Thymus (tissue), 11 donors: ENCODE measurements around the gene DNAJC16. TPM values are rescaled to one million over a fixed set of nuclear protein-coding genes. Genes with fewer than 3 reads are reported as not detected.

Source experiments
- DNase-seq, 9 donors: peaks; one replicate each; pipeline ENCODE4 v3.0.0-alpha.2; 2013; ENCODE audit warnings: low spot score in 9 of 9, low read depth in 6 of 9, missing footprints in 1 of 9
- H3K27ac ChIP-seq, 2 donors: one replicate each; pipeline ENCODE4 v1.5.1; 2013; ENCODE audit warnings: control low read depth in 1 of 2, low read depth in 1 of 2, low read length in 1 of 2, mild to moderate bottlenecking in 1 of 2, moderate library complexity in 1 of 2
- H3K27me3 ChIP-seq, 2 donors: one replicate each; pipeline ENCODE4 v1.5.1; 2013; ENCODE audit warnings: low read length in 1 of 2; ENCODE audit not compliant: control insufficient read depth in 2 of 2, insufficient read depth in 1 of 2
- H3K36me3 ChIP-seq, 2 donors: one replicate each; pipeline ENCODE4 v1.5.1; 2013; ENCODE audit warnings: low read length in 1 of 2, mild to moderate bottlenecking in 1 of 2, moderate library complexity in 1 of 2; ENCODE audit not compliant: control insufficient read depth in 2 of 2, insufficient read depth in 2 of 2
- H3K4me1 ChIP-seq, 2 donors: one replicate each; pipeline ENCODE4 v1.5.1; 2013; ENCODE audit warnings: low read length in 2 of 2; ENCODE audit not compliant: control insufficient read depth in 2 of 2, insufficient read depth in 2 of 2
- H3K4me3 ChIP-seq, 2 donors: one replicate each; pipeline ENCODE4 v1.5.1; 2013; ENCODE audit warnings: low read length in 2 of 2, control low read depth in 1 of 2, mild to moderate bottlenecking in 1 of 2
- H3K9me3 ChIP-seq, 2 donors: one replicate each; pipeline ENCODE4 v1.5.1; 2013; ENCODE audit warnings: low read length in 1 of 2, mild to moderate bottlenecking in 1 of 2; ENCODE audit not compliant: control insufficient read depth in 2 of 2, insufficient read depth in 1 of 2
- WGBS: extraction: QIAGEN DNeasy Blood & Tissue Kit; methylation state at CpG from one replicate; pipeline ENCODE4 v1.1.7; 2013; 5-methylcytosine and 5-hydroxymethylcytosine counted together
- polyA plus RNA-seq: library from polyadenylated mRNA; stranded (reverse); fragments of 200-250 nt; gene quantifications from one replicate; pipeline ENCODE4 v1.2.3, GENCODE V29; 2013
- total RNA-seq: library from RNA; stranded (reverse); fragments of 120-200 nt; gene quantifications from one replicate; pipeline ENCODE4 v1.2.4, GENCODE V29; 2013
- donor health status: healthy.

Gene DNAJC16
- total and polyA plus RNA-seq, 2 donors: 6.5 to 8.4 TPM

DNA sequence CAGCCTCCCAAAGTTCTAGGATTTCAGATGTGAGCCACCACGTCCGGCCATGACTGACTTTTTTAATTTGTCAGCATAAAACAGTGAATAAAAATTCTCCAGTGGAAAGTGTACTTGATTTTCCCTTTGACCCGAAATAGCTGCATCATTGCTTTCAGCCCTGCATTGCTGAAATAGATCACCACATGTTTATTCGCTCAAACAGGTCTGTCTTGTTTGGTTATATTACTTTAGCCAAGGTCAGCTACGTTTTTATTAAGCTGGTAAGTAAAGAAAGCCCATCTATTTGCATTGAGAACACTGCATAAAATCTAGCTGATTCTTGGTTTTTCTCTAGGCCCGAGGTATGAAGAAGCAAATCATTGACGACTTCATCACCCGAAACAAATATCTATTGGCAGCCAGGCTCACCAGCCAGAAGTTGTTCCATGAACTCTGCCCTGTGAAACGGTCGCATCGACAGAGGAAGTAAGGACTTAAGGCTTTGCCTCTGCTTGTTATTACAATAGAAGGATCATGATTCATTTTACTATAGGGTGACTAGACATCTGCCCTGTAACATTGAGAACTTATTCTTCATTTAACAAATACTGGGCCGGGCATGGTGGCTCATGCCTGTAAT lies 32.7 kb downstream of the DNAJC16 start:
- no peaks in the 10 kb centered on the region for H3K27me3 ChIP-seq
- H3K4me3 ChIP-seq: no peak overlapping the region
- no peaks in the 10 kb centered on the region for H3K9me3 ChIP-seq
- H3K36me3 ChIP-seq: peaks cover 28 to 35% of the 10 kb centered on the region in 2 donors
- H3K4me1 ChIP-seq: no peaks in the 10 kb centered on the region
- no peak for DNase-seq
- no peak overlapping the region for H3K27ac ChIP-seq
- WGBS: 97% methylated on average over 12 of the region's 12 CpGs

GRCh38 chr1:15568387-15569073 lies 41.9 kb downstream of the DNAJC16 start:
- no peak overlapping the region for H3K4me3 ChIP-seq

DNA sequence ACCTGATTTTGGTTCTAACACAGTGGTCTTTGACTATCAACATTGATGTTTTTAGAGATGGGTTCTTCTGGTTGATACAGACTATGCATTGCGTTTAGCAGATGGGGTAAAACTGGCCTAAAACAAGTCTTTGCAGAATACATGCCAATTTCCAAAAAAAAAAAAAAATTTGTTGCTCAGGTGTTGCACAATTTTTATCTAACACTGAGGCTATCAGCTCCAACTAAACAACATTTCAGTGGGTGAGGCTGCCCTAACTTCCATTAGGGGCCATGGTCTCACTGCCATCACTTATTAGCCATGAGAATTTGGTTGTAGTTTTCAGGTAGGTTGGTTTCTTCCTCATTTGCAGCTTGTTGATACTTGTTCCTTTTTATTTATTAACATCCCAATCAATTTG lies 44.2 kb downstream of the DNAJC16 start:
- Histone ChIP-seq H3K36me3 (peaks cover 22 to 42% of the 10 kb centered on the region in 2 donors), H3K4me1 (no peaks in the 10 kb centered on the region), H3K27me3 (no peaks in the 10 kb centered on the region), H3K9me3 (no peaks in the 10 kb centered on the region), H3K4me3 (no peak overlapping the region), H3K27ac (no peak overlapping the region)
- 98% methylated on average over 1 of the region's 1 CpG for WGBS
- DNase-seq: no peak

More at GRCh38 chr1:15568387-15569073, 41.9 kb downstream of the DNAJC16 start:
- Histone ChIP-seq H3K4me1 (no peaks in the 10 kb centered on the region), H3K36me3 (peaks cover 37 to 59% of the 10 kb centered on the region in 2 donors), H3K27ac (no peak overlapping the region), H3K27me3 (no peaks in the 10 kb centered on the region), H3K9me3 (no peaks in the 10 kb centered on the region)
- WGBS: 98% methylated on average over 18 of the region's 18 CpGs
- DNase-seq: no peak

DNA sequence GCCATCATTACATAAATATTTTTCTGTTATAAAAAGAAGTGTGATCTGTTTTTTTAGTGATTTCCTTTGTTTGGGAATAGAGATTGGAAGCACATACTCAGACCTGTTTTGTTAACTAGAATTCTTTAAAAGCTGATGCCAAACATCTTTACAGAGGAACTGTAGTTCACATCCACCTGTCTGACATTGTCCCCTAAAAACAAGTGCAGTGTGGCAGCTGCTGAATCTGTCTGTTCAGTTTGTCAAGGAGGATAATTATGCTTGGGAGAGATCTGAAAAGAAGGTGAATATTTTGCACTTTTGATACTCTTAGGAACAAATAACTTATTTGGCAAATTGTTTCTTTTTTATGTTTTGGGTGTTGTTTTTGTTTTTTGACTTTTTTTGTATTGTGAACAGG lies 44.6 kb downstream of the DNAJC16 start:
- Histone ChIP-seq H3K27ac (no peak overlapping the region), H3K4me1 (no peaks in the 10 kb centered on the region), H3K4me3 (no peak overlapping the region), H3K9me3 (no peaks in the 10 kb centered on the region), H3K27me3 (no peaks in the 10 kb centered on the region), H3K36me3 (peaks cover 18 to 38% of the 10 kb centered on the region in 2 donors)
- DNase-seq: no peak

DNA sequence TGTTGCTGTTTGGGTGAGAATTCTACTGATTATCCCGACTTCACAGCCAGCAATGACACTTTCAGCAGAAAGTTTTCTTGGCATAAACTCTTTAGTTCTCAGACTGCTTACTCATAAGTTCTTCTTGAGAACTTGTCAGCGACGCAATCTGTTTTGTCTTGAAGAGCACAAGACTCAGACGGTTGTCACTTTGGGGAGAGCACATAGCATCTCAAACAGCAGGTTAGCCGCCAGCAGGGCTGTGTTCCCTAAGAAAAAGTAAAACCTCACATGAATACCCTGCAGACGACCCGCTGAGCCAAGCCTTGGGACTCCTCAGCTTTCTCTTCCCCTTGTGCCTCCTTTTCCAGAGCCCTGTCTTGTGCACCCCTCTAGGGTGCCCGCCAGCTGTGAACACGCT lies 46.8 kb downstream of the DNAJC16 start:
- 94% methylated on average over 9 of the region's 9 CpGs for WGBS
- no peak for DNase-seq
- H3K9me3 ChIP-seq: no peaks in the 10 kb centered on the region

DNA sequence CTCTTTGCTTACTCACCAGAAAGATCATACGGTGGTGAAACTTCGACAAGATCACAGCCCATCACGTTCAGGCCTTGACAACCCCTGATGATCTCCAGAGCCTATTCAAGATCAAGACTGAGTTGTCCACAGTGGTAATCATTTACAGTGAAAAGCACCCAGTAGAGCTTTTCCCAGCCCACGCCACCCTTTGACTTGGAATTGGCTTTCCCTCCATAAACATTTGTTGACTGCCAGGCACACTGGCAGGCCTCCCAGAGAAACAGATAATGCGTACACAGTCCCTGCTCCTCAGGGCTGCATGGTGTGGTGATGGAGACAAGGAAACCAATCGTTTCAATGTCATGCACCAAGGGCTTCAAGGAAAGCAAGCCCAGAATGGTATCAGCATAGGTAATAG lies 48.1 kb downstream of the DNAJC16 start:
- no peak overlapping the region for H3K27ac ChIP-seq
- WGBS: 98% methylated on average over 6 of the region's 6 CpGs
- no peaks in the 10 kb centered on the region for H3K9me3 ChIP-seq
- peaks cover 8 to 13% of the 10 kb centered on the region in 2 donors for H3K4me1 ChIP-seq
- peaks cover 0 to 10% of the 10 kb centered on the region in 2 donors for H3K36me3 ChIP-seq
- no peak for DNase-seq
- no peak overlapping the region for H3K4me3 ChIP-seq
- no peaks in the 10 kb centered on the region for H3K27me3 ChIP-seq

More for the DNA sequence above, 46.8 kb downstream of the DNAJC16 start:
- no peaks in the 10 kb centered on the region for H3K27me3 ChIP-seq
- peaks cover under 1 to 18% of the 10 kb centered on the region in 2 donors for H3K36me3 ChIP-seq
- peak overlapping the region in 1 of 2 donors; percentile 25 for H3K27ac ChIP-seq
- H3K4me3 ChIP-seq: no peak overlapping the region
- peaks cover under 1 to 3% of the 10 kb centered on the region in 2 donors for H3K4me1 ChIP-seq

DNA sequence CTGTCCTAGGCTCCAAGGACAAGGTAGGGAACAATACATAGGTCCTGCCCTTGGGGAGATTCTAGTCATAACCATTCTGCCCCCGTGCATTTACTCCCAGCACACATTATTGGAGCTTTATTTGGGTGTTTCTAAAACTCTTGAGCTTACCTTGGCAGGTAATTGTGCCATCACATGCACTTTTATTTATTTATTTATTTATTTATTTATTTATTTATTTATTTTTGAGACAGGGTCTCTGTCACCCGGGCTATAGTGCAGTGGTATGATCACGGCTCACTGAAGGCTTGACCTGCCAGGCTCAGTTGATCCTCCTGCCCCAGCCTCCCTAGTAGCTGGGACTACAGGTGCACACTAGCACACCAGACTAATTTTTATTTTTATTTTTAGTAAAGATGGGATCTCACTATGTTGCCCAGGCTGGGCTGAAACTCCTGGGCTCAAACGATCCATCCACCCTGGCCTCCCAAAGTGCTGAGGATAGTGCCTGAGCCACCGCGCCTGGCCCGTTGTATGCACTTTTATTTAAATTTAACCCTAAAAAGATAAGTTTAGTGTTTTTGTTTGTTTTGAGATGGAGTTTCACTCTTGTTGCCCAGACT lies 49.0 kb downstream of the DNAJC16 start:
- WGBS: 98% methylated on average over 7 of the region's 7 CpGs
- Histone ChIP-seq H3K9me3 (no peaks in the 10 kb centered on the region), H3K4me1 (peaks cover 10 to 17% of the 10 kb centered on the region in 2 donors), H3K27ac (no peak overlapping the region), H3K27me3 (no peaks in the 10 kb centered on the region), H3K36me3 (peaks cover 0 to 7% of the 10 kb centered on the region in 2 donors), H3K4me3 (no peak overlapping the region)
- no peak for DNase-seq

- Histone ChIP-seq H3K27ac (peak overlapping the region in 1 of 2 donors; percentile 88), H3K36me3 (no peaks in the 10 kb centered on the region)
- DNase-seq: no peak
These were observed 51.0 kb downstream of the DNAJC16 start for GRCh38 chr1:15577691-15578090.

More at GRCh38 chr1:15577691-15578090, 51.0 kb downstream of the DNAJC16 start:
- 63% methylated on average over 4 of the region's 4 CpGs for WGBS
- H3K27me3 ChIP-seq: no peaks in the 10 kb centered on the region
- peaks cover 10 to 17% of the 10 kb centered on the region in 2 donors for H3K4me1 ChIP-seq
- H3K4me3 ChIP-seq: no peak overlapping the region
- no peaks in the 10 kb centered on the region for H3K9me3 ChIP-seq
